Liver (tissue), 9 donors: ENCODE results near the gene SPAM1. TPM values are rescaled to one million over a fixed set of nuclear protein-coding genes. Genes with fewer than 3 reads are reported as not detected.

Experiments used
- DNase-seq: peaks from one replicate; pipeline ENCODE4 v3.0.0-alpha.2; 2017; ENCODE audit warnings: low spot score
- H3K27ac ChIP-seq, 2 donors: one replicate each; pipeline ENCODE4 v1.7.0; 2013; ENCODE audit warnings: inconsistent platforms in 2 of 2, low read length in 2 of 2, control low read depth in 1 of 2, low read depth in 1 of 2, mild to moderate bottlenecking in 1 of 2
- H3K27me3 ChIP-seq, 4 donors: one replicate each; pipeline versions ENCODE4 v1.6.1 to v1.7.0; 2013; ENCODE audit warnings: low read length in 3 of 4, inconsistent platforms in 1 of 4, mild to moderate bottlenecking in 1 of 4, moderate library complexity in 1 of 4; ENCODE audit not compliant: control insufficient read depth in 4 of 4, insufficient read depth in 4 of 4
- H3K36me3 ChIP-seq, 4 donors: one replicate each; pipeline versions ENCODE4 v1.6.1 to v1.7.0; 2013; ENCODE audit warnings: low read length in 3 of 4, mild to moderate bottlenecking in 3 of 4, low read depth in 1 of 4, moderate library complexity in 1 of 4; ENCODE audit not compliant: control insufficient read depth in 4 of 4, insufficient read depth in 3 of 4
- H3K4me1 ChIP-seq, 4 donors: one replicate each; pipeline versions ENCODE4 v1.6.1 to v1.7.0; 2013; ENCODE audit warnings: low read length in 3 of 4, mild to moderate bottlenecking in 3 of 4, moderate library complexity in 1 of 4; ENCODE audit not compliant: control insufficient read depth in 4 of 4, insufficient read depth in 4 of 4
- H3K4me3 ChIP-seq, 3 donors: one replicate each; pipeline versions ENCODE4 v1.6.1 to v1.7.0; 2013; ENCODE audit warnings: low read length in 3 of 3, control low read depth in 1 of 3, low read depth in 1 of 3, mild to moderate bottlenecking in 1 of 3
- H3K9ac ChIP-seq, 2 donors: one replicate each; pipeline ENCODE4 v1.7.0; 2013; ENCODE audit warnings: low read length in 2 of 2, mild to moderate bottlenecking in 2 of 2, moderate library complexity in 2 of 2, control low read depth in 1 of 2, low read depth in 1 of 2
- H3K9me3 ChIP-seq, 4 donors: one replicate each; pipeline versions ENCODE4 v1.6.1 to v1.7.0; 2013; ENCODE audit warnings: low read length in 3 of 4; ENCODE audit not compliant: control insufficient read depth in 4 of 4
- EGR1 ChIP-seq, 2 donors: IDR thresholded peaks; 2 replicates each; pipeline ENCODE4 v1.6.1; 2016 to 2018; ENCODE audit warnings: antibody characterized with exemption in 2 of 2, low read depth in 2 of 2
- FOXA1 ChIP-seq: IDR thresholded peaks from 2 replicates; pipeline ENCODE4 v1.6.1; 2016; ENCODE audit warnings: antibody characterized with exemption
- FOXA2 ChIP-seq: IDR thresholded peaks from 2 replicates; pipeline ENCODE4 v1.6.1; 2016; ENCODE audit warnings: antibody characterized with exemption
- HNF4A ChIP-seq, 2 donors: conservative IDR thresholded peaks; 2 replicates each; pipeline ENCODE4 v1.6.1; 2016; ENCODE audit warnings: antibody characterized with exemption in 2 of 2, mild to moderate bottlenecking in 2 of 2
- HNF4G ChIP-seq: IDR thresholded peaks from 2 replicates; pipeline ENCODE4 v1.6.1; 2016; ENCODE audit warnings: antibody characterized with exemption
- JUND ChIP-seq, 2 donors: IDR thresholded peaks; 2 replicates each; pipeline ENCODE4 v1.6.1; 2016; ENCODE audit warnings: antibody characterized with exemption in 2 of 2
- RAD21 ChIP-seq, 2 donors: IDR thresholded peaks; 2 replicates each; pipeline ENCODE4 v1.6.1; 2016; ENCODE audit warnings: antibody characterized with exemption in 2 of 2, mild to moderate bottlenecking in 2 of 2
- REST ChIP-seq: IDR thresholded peaks from 2 replicates; pipeline ENCODE4 v1.6.1; 2016; ENCODE audit warnings: antibody characterized with exemption, mild to moderate bottlenecking
- RXRA ChIP-seq, 2 donors: IDR thresholded peaks; 2 replicates each; pipeline ENCODE4 v1.6.1; 2017 to 2018; ENCODE audit warnings: antibody characterized with exemption in 2 of 2, mild to moderate bottlenecking in 1 of 2
- SP1 ChIP-seq: IDR thresholded peaks from 2 replicates; pipeline ENCODE4 v1.6.1; 2018; ENCODE audit warnings: antibody characterized with exemption, mild to moderate bottlenecking
- YY1 ChIP-seq: IDR thresholded peaks from 2 replicates; pipeline ENCODE4 v1.6.1; 2016; ENCODE audit warnings: antibody characterized with exemption, mild to moderate bottlenecking
- ZBTB33 ChIP-seq: IDR thresholded peaks from 2 replicates; pipeline ENCODE4 v1.6.1; 2016; ENCODE audit warnings: antibody characterized with exemption
- WGBS: extraction: QIAGEN DNeasy Blood & Tissue Kit; methylation state at CpG from one replicate; pipeline ENCODE4 v1.1.7; 2013; 5-methylcytosine and 5-hydroxymethylcytosine counted together
- polyA plus RNA-seq, 2 donors: library from polyadenylated mRNA; stranded (reverse) in 1 of 2; unstranded in 1 of 2; fragments of 200-250 nt in 1 of 2; fragments of >200 nt in 1 of 2; fragmentation: Nextera tagmentation in 1 of 2; extraction: Ambion mirVana in 1 of 2; gene quantifications; one replicate each; pipeline versions ENCODE4 v1.2.1 to v1.2.3, GENCODE V29; 2013 to 2015
- total RNA-seq, 2 donors: library from RNA; depleted of rRNA; stranded (reverse); fragments of >200 nt; gene quantifications; one replicate each; pipeline ENCODE4 v1.2.3, GENCODE V29; 2014
- TF ChIP-seq, protein P1 (sequence below): fragments of 150-350 bp; IDR thresholded peaks from 2 replicates; pipeline ENCODE4 v1.5.1; 2017; ENCODE audit warnings: improper control_type of control experiment, low read depth, low read length; ENCODE audit not compliant: missing input control
- TF ChIP-seq, protein P2 (sequence below): IDR thresholded peaks from 2 replicates; pipeline ENCODE4 v1.6.1; 2016; ENCODE audit warnings: antibody characterized with exemption
- TF ChIP-seq, protein P3 (sequence below): IDR thresholded peaks from 2 replicates; pipeline ENCODE4 v1.6.1; 2016; ENCODE audit warnings: antibody characterized with exemption
- donor health status: healthy.
- donor health status: healthy.
- donor health status: healthy.
- donor health status: healthy.
- donor health status: healthy.

Gene SPAM1
- total and polyA plus RNA-seq, 4 donors, result not detected

DNA sequence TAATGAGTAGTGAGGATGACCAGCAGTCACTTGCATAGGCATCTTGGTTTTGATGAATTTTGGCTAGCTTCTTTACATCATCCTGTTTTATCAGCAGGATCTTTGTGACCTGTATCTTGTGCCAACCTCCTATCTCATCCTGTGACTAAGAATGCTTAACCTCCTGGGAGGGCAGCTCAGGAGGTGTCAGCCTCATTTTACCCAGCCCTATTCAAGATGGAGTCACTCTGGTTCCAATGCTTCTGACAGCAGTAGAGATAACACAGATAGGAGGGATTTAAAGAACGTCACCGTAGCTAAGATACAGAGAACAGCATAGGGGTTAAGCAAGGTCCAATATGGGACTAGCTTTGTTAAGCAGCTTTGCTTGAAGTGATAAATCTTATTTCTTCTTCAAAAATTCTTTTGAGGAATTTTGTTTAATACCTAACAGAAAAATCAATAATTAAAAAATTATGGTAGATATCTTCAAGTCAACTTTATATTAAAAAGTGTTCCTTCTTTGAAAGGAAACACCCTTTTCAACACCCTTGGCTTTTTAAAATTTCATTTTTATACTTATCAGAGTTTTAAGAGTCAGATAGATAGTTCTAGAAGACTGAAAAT is 68.0 kb downstream of the SPAM1 start:
- TF ChIP-seq ZBTB33, result no peak
- no peak for TF ChIP-seq FOXA1
- TF ChIP-seq, protein P1, sequence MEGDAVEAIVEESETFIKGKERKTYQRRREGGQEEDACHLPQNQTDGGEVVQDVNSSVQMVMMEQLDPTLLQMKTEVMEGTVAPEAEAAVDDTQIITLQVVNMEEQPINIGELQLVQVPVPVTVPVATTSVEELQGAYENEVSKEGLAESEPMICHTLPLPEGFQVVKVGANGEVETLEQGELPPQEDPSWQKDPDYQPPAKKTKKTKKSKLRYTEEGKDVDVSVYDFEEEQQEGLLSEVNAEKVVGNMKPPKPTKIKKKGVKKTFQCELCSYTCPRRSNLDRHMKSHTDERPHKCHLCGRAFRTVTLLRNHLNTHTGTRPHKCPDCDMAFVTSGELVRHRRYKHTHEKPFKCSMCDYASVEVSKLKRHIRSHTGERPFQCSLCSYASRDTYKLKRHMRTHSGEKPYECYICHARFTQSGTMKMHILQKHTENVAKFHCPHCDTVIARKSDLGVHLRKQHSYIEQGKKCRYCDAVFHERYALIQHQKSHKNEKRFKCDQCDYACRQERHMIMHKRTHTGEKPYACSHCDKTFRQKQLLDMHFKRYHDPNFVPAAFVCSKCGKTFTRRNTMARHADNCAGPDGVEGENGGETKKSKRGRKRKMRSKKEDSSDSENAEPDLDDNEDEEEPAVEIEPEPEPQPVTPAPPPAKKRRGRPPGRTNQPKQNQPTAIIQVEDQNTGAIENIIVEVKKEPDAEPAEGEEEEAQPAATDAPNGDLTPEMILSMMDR, result no peak
- TF ChIP-seq FOXA2, result no peak
- TF ChIP-seq RAD21 (IDR thresholded peaks at IDR 0.05), result no peak
- TF ChIP-seq RXRA (IDR thresholded peaks at IDR 0.05), result no peak
- TF ChIP-seq, protein P2, sequence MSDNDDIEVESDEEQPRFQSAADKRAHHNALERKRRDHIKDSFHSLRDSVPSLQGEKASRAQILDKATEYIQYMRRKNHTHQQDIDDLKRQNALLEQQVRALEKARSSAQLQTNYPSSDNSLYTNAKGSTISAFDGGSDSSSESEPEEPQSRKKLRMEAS, result no peak
- no peak for TF ChIP-seq SP1
- no peak for TF ChIP-seq EGR1 (IDR thresholded peaks at IDR 0.05; ENCODE audit: low read depth in 2 of 2)
- no peak for TF ChIP-seq YY1
- TF ChIP-seq JUND (IDR thresholded peaks at IDR 0.05), result no peak
- TF ChIP-seq HNF4G, result no peak
- TF ChIP-seq REST, result no peak
- TF ChIP-seq, protein P3, sequence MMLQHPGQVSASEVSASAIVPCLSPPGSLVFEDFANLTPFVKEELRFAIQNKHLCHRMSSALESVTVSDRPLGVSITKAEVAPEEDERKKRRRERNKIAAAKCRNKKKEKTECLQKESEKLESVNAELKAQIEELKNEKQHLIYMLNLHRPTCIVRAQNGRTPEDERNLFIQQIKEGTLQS, result no peak
- no peak for DNase-seq
- H3K9me3 ChIP-seq, result no peaks in the 10 kb centered on the region
- H3K4me3 ChIP-seq, result no peak overlapping the region
- peaks cover 0 to 2% (median 0%) of the 10 kb centered on the region in 4 donors for H3K27me3 ChIP-seq
- H3K4me1 ChIP-seq, result no peaks in the 10 kb centered on the region
- no peak overlapping the region for H3K27ac ChIP-seq
- 70% methylated on average over 2 of the region's 2 CpGs for WGBS
- H3K9ac ChIP-seq, result no peak overlapping the region
- H3K36me3 ChIP-seq, result no peaks in the 10 kb centered on the region

GRCh38 chr7:123993996-123994395 is 69.0 kb downstream of the SPAM1 start:
- peaks cover 0 to 2% (median 0%) of the 10 kb centered on the region in 4 donors for H3K27me3 ChIP-seq
- no peak overlapping the region for H3K4me3 ChIP-seq
- no peak overlapping the region for H3K27ac ChIP-seq
- no peaks in the 10 kb centered on the region for H3K9me3 ChIP-seq
- 75% methylated on average over 2 of the region's 2 CpGs for WGBS
- no peaks in the 10 kb centered on the region for H3K36me3 ChIP-seq
- H3K9ac ChIP-seq, result no peak overlapping the region
- no peak for DNase-seq
- H3K4me1 ChIP-seq, result no peaks in the 10 kb centered on the region
- no peak for TF ChIP-seq JUND (IDR thresholded peaks at IDR 0.05)
- TF ChIP-seq REST, result no peak
- no peak for TF ChIP-seq ZBTB33
- no peak for TF ChIP-seq YY1
- TF ChIP-seq, protein P3, result no peak
- TF ChIP-seq, protein P2, result no peak
- TF ChIP-seq HNF4A (conservative IDR thresholded peaks at IDR 0.05), result no peak
- no peak for TF ChIP-seq RXRA (IDR thresholded peaks at IDR 0.05)
